Measurements from ENCODE around the gene WNT4. TPM values are rescaled to one million over a fixed set of nuclear protein-coding genes. Genes with fewer than 3 reads are reported as not detected.

Gene WNT4
- total and polyA plus RNA-seq, 2 donors (not counting 1 experiment from before 2014, with no cell fraction given): not detected

- no peak overlapping the region for H3K27ac ChIP-seq (ENCODE audit: low read length in 2 of 2)
- ATAC-seq (ENCODE audit: low read depth) (no peak), DNase-seq (no peak)
- no peak overlapping the region for H3K27ac Mint-ChIP-seq
- no peaks in the 10 kb centered on the region for H3K27me3 ChIP-seq (replicated peaks in 1 of 4; ENCODE audit: control extremely low read depth in 1 of 4, control insufficient read depth in 3 of 4, insufficient read depth in 4 of 4, low read length in 3 of 4)
- H3K4me1 ChIP-seq (ENCODE audit: control insufficient read depth in 2 of 2, insufficient read depth in 2 of 2, low read length in 2 of 2): peaks cover 22% of the 10 kb centered on the region in 2 donors
- ChIA-PET POLR2A (no interaction called here), CTCF (interaction anchor here (1.1 kb wide), 1 partner anchor 84 kb away, joined by 4 read pairs; no protein-coding TSS in a partner anchor)
- peaks cover 2 to 45% of the 10 kb centered on the region in 2 experiments for H3K36me3 ChIP-seq (replicated peaks in 1 of 2; ENCODE audit: control extremely low read depth in 1 of 2, control insufficient read depth in 1 of 2, extremely low read depth in 1 of 2, insufficient read depth in 2 of 2, low read length in 1 of 2)
- no peaks in the 10 kb centered on the region for H3K9me3 Mint-ChIP-seq (ENCODE audit: insufficient read depth)
- H3K4me2 ChIP-seq (replicated peaks; ENCODE audit: low read depth, low read length, poor library complexity, severe bottlenecking): no peak overlapping the region
- no peak overlapping the region for H3K9ac ChIP-seq (ENCODE audit: low read length)
- no peak overlapping the region for H3K4me3 ChIP-seq (ENCODE audit: control extremely low read depth in 1 of 5, extremely low read depth in 1 of 5, insufficient read depth in 1 of 5, low read depth in 2 of 5, low read length in 4 of 5)
- H3K27me3 Mint-ChIP-seq: no peaks in the 10 kb centered on the region
- no peak overlapping the region for H2AFZ ChIP-seq (ENCODE audit: insufficient read depth, low read depth, low read length, poor library complexity, severe bottlenecking)
- H3K79me2 ChIP-seq (ENCODE audit: control insufficient read depth, insufficient read depth, low read length): peaks cover 94% of the 10 kb centered on the region
- no peaks in the 10 kb centered on the region for H3K9me3 ChIP-seq (ENCODE audit: control extremely low read depth in 1 of 3, control insufficient read depth in 2 of 3, insufficient read depth in 1 of 3, low read length in 2 of 3)
- TF ChIP-seq, protein P1, sequence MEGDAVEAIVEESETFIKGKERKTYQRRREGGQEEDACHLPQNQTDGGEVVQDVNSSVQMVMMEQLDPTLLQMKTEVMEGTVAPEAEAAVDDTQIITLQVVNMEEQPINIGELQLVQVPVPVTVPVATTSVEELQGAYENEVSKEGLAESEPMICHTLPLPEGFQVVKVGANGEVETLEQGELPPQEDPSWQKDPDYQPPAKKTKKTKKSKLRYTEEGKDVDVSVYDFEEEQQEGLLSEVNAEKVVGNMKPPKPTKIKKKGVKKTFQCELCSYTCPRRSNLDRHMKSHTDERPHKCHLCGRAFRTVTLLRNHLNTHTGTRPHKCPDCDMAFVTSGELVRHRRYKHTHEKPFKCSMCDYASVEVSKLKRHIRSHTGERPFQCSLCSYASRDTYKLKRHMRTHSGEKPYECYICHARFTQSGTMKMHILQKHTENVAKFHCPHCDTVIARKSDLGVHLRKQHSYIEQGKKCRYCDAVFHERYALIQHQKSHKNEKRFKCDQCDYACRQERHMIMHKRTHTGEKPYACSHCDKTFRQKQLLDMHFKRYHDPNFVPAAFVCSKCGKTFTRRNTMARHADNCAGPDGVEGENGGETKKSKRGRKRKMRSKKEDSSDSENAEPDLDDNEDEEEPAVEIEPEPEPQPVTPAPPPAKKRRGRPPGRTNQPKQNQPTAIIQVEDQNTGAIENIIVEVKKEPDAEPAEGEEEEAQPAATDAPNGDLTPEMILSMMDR (IDR thresholded peaks at IDR 0.05): no peak
- no peak for TF ChIP-seq EZH2 (IDR thresholded peaks at IDR 0.05; ENCODE audit: borderline replicate concordance, insufficient read depth, low read depth, low read length, poor library complexity, severe bottlenecking)
- no CpG with 5 or more reads among the region's 5 CpGs for WGBS (ENCODE audit: insufficient coverage)
- intact Hi-C loops (cut with micrococcal nuclease): no loop called here
- H3K4me1 Mint-ChIP-seq: peaks cover 44% of the 10 kb centered on the region
- H4K20me1 ChIP-seq (ENCODE audit: control insufficient read depth, insufficient read depth, low read length, poor library complexity, severe bottlenecking): peaks cover 85% of the 10 kb centered on the region
- no peak overlapping the region for H3K4me3 Mint-ChIP-seq
These were observed 35.8 kb downstream of the WNT4 start for GRCh38 chr1:22107126-22107525.

GRCh38 chr1:22105611-22106207, 37.2 kb downstream of the WNT4 start:
- no peak overlapping the region for H3K4me3 ChIP-seq (ENCODE audit: control extremely low read depth in 1 of 5, extremely low read depth in 1 of 5, insufficient read depth in 1 of 5, low read depth in 2 of 5, low read length in 4 of 5)
- no peak overlapping the region for H2AFZ ChIP-seq (ENCODE audit: insufficient read depth, low read depth, low read length, poor library complexity, severe bottlenecking)
- H3K27me3 ChIP-seq (replicated peaks in 1 of 4; ENCODE audit: control extremely low read depth in 1 of 4, control insufficient read depth in 3 of 4, insufficient read depth in 4 of 4, low read length in 3 of 4): no peaks in the 10 kb centered on the region
- H3K4me2 ChIP-seq (replicated peaks; ENCODE audit: low read depth, low read length, poor library complexity, severe bottlenecking): peak overlapping the region; percentile 40
- H3K4me1 ChIP-seq (ENCODE audit: control insufficient read depth in 2 of 2, insufficient read depth in 2 of 2, low read length in 2 of 2): peaks cover 30 to 31% of the 10 kb centered on the region in 2 donors
- DNase-seq (peak; percentile 73), ATAC-seq (ENCODE audit: low read depth) (peak; percentile 74)
- peaks cover 77% of the 10 kb centered on the region for H4K20me1 ChIP-seq (ENCODE audit: control insufficient read depth, insufficient read depth, low read length, poor library complexity, severe bottlenecking)
- H3K27ac ChIP-seq (ENCODE audit: low read length in 2 of 2): peak overlapping the region in 1 of 2 donors; percentile 69
- peaks cover 55% of the 10 kb centered on the region for H3K4me1 Mint-ChIP-seq
- no peak overlapping the region for H3K9ac ChIP-seq (ENCODE audit: low read length)
- H3K27ac Mint-ChIP-seq: peak overlapping the region; percentile 51
- POLR2A ChIA-PET: interaction anchor here (0.6 kb wide), 1 partner anchor 27 kb away, joined by 9 read pairs; no protein-coding TSS in a partner anchor
- H3K9me3 Mint-ChIP-seq (ENCODE audit: insufficient read depth): no peaks in the 10 kb centered on the region
- TF ChIP-seq, protein P1 (IDR thresholded peaks at IDR 0.05): peak; percentile 92
- no peak for TF ChIP-seq EZH2 (IDR thresholded peaks at IDR 0.05; ENCODE audit: borderline replicate concordance, insufficient read depth, low read depth, low read length, poor library complexity, severe bottlenecking)
- CTCF ChIA-PET: interaction anchor here (0.5 to 2.2 kb wide), 17 partner anchors 9 to 364 kb away, joined by 3 to 8 read pairs (median 3); no protein-coding TSS in a partner anchor
- no peaks in the 10 kb centered on the region for H3K27me3 Mint-ChIP-seq
- H3K36me3 ChIP-seq (replicated peaks in 1 of 2; ENCODE audit: control extremely low read depth in 1 of 2, control insufficient read depth in 1 of 2, extremely low read depth in 1 of 2, insufficient read depth in 2 of 2, low read length in 1 of 2): peaks cover 3 to 39% of the 10 kb centered on the region in 2 experiments
- intact Hi-C loops (cut with micrococcal nuclease): no loop called here
- H3K4me3 Mint-ChIP-seq: no peak overlapping the region
- no peaks in the 10 kb centered on the region for H3K9me3 ChIP-seq (ENCODE audit: control extremely low read depth in 1 of 3, control insufficient read depth in 2 of 3, insufficient read depth in 1 of 3, low read length in 2 of 3)
- WGBS (ENCODE audit: insufficient coverage): 38% methylated on average over 2 of the region's 5 CpGs
- peaks cover 86% of the 10 kb centered on the region for H3K79me2 ChIP-seq (ENCODE audit: control insufficient read depth, insufficient read depth, low read length)
